Stimulated activated CD4-positive, alpha-beta T cell treated with anti-CD3 and anti-CD28 coated beads, TNF-alpha, amount 100 ng/mL, for 4 hours (primary cell): Measurements from ENCODE around the gene ACER3.
"Not testable (repeated sequence)": the region's sequence is repeated elsewhere in the genome, so short reads cannot be mapped to it uniquely, and the experiment has no call there.

Source experiments
- DNase-seq, 3 experiments: peaks; one replicate each; pipeline ENCODE4 v3.0.0-alpha.2; 2020; ENCODE audit warnings: low read depth in 3 of 3

The ACER3 gene

DNA sequence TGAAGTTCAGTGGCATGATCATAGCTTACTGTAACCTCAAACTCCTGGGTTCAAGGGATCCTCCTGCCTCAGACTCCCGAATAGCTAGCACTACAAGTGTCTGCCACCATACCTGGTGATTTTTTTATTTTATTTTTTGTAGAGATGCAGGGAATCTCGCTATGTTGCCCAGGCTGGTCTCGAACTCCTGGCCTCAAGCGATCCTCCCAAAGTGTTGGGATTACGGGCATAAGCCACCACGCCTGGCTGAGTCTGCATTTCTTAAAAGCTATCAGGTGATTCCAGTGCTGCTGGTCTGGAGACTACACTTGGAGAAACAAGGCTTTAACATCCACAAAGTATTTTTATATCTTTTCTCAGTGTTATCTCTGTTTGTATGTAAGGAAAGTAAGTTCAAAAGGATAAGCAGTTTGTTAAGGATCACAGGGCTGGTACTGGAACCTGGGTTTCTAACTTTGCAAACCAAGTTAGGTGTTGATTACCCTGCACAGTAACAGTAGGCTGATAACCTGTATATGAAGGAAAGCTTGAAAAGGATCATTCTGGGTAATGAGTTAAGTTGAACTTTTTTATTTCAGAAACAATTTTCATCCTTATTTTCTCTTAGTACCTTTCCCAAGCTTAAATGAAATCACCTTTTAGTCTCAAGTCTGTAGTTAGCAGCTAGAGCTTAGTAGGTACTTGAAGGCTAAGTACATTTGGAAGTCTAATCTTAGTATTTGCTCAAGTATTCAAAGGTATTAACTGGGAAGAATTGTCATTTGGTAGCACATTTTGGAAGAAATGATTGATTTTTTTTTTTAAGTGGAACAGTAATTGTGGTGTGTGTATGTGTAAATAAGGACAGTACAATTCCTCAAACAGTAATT is 12.5 kb downstream of the ACER3 start:
- DNase-seq = no peak

DNA sequence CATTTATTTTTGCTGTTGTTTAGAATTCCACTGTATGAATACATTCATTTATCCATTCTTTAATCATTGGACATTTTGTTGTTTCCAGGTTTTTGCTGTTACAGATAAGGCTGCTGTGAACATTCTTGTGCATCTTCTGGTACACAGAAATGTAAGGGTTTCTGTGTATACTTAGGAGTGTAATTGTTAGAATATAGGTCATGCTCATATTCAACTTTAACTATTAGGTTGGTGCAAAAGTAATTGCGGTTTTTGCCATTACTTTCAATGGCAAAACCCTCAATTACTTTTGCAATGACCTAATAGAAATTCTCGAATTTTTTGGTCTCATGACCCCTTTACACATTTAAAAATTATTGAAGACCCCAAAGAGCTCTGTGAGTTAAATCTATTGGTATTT is 17.3 kb downstream of the ACER3 start:
- no peak for DNase-seq

DNA sequence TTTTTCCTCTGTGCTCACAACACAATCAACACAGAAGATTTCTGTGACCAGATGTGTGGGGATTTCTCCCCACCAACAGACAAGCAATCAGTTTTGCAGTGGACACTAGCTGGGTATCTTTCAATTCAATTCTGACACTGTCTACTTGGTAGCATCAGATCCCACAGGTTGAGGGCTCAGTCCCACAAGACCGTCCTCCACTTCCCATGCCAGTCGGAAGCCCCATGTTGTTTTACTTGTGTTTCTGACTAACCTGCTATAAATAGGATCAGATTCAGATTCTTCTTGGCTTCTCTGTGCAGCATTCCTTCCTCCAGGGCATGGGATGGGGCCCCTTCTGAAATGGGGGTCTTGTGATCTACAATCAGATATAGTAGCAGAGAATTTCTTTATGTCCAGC is 19.6 kb downstream of the ACER3 start:
- DNase-seq = no peak

DNA sequence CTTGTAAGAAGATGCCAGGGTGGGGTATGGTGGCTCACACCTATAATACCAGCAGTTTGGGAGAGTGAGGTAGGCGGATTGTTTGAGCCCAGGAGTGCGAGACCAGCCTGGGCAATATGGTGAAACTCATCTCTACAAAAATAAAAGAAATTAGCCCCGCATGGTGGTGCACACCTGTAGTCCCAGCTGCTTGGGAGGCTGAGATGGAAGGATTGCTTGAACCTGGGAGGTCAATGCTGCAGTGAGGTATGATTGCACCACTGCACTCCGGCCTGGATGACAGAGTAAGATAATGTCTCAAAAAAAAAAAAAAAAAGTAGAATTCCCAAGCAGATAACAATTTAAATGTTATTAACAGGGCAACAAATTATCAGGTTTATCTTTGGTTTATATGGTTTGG is 20.2 kb downstream of the ACER3 start:
- no peak for DNase-seq

DNA sequence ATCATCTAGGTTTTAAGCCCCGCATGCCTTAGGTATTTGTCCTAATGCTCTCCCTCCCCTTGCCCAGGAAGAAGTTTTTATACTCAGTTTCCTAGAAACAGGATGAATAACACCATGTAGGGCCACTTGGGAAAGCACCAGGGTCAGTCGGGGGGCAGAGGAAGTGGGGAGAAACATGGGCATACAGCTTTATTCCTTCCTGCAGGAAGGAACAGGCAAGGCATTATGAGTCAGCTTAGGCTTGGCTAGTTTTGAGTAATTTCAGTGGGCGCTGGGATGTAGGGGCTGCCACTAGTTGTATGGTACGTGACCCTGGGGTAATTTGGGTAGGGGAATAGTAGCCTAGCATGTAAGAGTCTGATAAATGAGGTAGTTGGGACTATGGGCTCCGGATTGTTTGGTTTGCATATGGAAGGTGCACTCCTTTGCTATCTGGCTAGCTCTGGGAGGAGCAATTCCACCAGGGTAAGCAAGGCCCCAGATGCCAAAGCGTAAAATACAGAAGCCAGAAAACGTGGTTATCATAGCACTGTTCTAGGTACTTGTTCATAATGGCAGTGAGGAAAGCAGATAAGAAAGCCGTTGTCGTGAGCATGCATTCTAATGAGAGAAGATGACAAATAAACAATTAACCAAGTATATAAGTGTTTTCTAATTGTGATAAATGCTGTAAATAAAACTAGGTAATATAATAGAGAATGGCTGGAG is 24.8 kb downstream of the ACER3 start:
- no peak for DNase-seq

DNA sequence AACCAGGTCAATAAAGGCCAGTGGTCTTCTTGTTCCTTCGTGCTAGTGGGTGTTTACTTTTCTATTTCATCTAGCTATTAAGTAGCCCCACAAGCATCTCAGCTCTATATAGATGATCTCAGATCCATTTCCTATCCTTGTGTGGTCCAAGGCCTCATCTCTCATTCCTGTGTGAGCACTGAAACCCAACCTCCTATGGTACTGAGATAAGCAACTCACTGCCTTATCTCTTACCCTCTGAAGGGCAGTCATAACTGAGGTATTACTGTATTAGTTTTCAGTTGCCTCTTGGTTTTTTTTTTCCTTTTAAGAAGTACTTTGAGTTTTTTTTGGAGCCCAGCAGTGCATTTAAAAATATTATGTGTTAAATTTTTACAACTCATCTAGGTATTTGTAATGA is 28.3 kb downstream of the ACER3 start:
- DNase-seq = no peak

DNA sequence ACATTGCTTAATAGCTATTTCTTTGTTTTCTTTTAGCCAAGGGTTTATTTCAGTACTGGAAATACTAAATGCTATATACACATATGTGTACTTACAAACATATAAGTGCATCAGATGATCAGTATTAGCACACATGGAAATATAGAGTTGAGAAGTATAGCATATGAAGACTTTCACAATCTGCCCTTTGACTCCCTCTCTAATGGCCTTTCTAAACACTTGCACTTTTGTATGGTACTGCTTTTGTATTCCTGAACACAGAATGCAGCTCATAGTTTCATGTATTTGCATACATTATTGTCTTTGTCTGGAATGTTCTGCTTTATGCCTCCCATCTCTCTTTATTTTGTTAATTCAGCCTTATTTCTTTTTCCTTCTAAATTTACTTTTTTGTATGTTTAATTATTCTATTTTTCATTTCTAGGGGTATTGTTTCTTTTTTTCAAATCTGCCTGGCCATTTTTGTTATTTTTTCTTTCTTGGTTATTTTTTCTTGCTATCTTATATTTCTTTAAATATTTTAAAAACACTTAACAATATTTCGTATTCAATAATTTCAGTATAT is 28.8 kb downstream of the ACER3 start:
- DNase-seq = no peak

DNA sequence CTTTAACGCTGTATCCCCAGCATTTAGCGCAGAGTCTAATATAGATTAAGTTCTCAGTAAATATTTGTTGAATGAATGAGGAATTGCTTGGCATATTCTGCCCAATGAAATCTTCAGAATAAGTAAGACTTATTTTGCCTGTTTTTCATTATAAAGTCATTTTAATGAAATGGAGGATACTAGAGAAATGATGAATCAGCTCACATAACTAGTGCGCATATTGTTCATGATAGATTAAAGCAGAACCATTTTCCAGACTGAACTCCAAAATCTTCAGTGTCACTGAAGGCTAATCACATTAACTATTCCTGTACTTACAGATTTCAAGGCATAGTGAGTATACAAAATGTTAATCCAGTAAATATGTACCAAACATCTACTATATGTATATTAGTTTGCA is 29.6 kb downstream of the ACER3 start:
- DNase-seq = no peak

DNA sequence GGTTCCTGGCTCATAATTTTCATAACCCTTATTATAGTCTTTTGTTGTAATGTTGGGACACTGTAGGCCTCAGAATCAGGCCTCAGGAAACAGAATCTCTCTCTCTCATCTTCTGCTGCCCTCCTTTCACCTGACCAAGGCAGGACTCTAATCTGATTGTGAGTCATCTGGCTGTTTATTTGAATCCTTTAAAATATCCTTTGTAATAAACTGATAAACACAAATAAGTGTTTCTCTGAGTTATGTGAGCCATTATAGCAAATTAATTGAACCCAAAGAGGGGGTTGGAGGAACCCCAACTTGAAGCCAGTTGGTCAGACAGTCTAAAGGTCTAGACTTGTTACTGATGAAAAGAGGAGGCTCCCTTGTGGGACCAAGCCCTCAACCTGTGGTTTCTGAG is 30.6 kb downstream of the ACER3 start:
- DNase-seq = no peak

DNA sequence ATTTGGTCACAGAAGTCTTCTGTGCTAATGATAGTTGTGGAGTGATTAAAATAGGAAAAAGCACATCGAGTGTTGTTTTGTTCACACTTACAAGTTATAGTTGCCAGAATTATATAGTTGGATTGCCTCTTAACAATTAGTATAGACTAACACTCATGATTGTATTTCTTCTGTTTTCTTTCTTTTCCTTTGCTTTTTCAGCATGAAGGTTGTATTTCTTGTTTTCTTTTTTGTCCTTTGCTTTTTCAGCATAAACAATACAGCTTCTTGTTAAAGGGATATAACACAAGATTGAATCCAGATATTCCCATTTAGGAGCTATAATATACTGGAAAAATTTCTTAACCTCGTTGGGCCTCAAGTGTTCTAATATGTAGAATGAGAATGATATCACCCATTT is 31.1 kb downstream of the ACER3 start:
- no peak for DNase-seq

DNA sequence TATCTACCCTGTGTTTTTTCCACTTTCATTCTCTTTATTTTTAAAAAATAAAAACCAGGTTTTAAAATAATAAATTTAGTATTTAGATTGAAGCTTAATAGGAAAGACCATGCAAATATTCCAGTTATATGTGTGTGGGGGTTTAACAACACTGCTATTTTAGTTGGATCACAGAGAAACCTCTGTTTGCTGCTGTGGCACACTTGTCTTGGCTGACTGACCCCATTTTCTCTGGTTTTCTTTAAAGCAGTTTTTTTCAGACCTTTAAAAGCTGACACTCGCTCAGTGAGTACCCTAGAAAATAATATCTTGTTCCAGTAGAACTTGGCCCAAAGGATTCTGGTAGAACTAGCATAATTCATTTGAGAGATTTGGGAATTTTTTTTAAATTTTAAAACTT is 31.6 kb downstream of the ACER3 start:
- DNase-seq = no peak

DNA sequence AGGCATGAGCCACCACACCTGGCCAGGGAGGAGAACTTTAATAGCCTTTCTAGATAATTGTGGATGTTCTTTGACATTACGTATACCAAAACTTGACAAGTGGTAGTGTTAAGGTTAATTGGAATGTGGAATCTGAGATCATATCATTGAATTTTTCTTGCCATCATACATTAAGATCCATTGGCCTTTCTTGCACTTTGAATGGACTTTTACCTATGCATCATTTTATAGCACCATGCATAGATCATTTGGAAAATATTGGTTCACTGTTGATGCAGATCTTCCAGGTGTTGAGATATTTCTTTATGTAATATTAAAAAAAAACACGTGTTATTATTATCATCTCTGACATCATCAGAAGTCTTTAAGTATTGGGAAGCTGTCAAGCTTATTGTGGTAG is 36.5 kb downstream of the ACER3 start:
- DNase-seq = no peak

DNA sequence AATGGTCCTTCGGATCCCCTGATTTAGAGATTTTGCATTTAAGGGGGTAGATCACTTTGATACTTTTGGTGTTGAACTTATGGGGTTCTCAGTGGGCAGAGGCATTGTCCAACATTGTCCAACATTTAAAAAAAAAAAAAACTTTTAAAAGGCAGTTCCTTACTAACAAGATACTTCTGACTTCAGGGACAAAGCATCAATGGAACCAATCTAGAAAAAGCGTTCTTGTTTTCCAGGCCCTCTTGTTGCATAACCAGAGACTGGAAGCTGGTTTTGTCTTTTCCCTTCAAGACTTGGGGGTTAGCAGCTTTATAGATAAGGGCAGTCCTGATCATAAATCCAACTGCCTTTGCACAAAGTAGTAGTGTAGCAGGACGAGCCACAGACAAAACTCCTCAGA is 40.4 kb downstream of the ACER3 start:
- DNase-seq = no peak

DNA sequence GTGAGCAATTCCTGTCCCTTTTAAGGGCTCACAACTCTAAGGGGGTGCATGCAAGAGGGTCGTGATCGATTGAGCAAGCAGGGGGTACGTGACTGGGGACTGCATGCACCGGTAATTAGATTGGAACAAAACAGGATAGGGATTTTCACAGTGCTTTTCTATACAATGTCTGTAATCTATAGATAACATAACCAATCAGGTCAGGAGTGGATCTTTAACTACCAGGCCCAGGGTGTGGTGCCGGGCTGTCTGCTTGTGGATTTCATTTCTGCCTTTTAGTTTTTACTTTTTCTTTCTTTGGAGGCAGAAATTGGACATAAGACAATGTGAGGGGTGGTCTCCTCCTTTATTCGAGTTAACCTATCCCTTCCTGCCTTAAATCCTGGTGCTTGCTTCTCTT is 40.9 kb downstream of the ACER3 start:
- DNase-seq = not testable (repeated sequence)

DNA sequence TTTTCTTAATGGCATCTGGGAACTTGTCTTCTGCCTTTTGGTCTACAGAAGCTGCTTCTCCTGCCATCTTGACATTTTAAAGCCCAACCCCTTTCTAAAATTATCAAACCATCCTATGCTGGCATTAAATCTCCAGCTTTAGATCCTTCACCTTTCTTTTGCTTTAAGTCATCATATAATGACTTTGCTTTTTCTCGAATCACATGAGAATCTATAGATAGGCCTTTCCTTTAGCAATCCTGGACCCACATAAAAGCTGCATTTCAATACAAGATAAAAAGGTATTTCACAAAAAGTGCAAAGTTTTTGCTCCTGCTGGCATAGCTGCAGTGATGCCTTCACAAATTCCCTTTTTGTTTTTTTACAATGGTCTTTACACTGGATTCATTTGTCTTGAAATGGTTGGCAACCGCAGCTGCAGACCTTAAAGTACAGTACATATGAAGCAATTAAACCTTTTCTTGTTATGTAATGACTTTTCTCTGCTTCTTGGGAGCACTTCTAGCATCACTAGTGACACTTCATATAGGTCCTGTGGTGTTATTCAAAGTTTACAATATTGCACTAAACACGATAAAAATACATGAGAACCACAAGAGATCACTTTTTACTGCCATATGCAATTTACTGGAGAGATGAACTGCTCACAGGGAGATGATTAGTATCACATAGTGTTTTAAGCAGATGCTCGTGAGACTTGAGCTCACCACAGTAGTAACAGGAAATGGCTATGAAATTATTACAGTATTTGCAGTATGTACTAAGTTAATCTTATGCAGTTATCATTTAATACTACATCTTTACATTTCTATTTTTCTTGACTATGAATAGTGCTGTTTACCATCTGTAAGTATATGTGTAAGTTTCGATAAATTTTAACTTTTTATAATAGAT is 41.6 kb downstream of the ACER3 start:
- DNase-seq = no peak

DNA sequence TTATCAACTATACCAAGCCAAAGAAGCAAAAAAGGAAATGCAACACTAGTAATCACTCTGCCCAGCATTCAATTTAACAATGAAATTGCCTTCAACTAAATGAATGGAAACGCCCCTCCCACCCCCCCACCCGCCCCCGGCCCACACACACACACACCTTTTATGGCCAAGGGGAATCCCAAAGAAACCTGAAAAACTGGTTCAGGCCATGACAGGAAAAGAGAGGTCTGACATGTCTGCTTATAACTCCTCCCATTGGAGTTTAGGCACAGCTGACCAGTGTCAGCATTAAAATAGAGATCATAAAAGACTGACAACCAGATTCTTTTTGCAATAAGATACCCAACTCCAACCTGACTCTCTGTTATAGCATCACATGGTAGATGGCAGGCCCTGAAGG is 42.6 kb downstream of the ACER3 start:
- DNase-seq = no peak

DNA sequence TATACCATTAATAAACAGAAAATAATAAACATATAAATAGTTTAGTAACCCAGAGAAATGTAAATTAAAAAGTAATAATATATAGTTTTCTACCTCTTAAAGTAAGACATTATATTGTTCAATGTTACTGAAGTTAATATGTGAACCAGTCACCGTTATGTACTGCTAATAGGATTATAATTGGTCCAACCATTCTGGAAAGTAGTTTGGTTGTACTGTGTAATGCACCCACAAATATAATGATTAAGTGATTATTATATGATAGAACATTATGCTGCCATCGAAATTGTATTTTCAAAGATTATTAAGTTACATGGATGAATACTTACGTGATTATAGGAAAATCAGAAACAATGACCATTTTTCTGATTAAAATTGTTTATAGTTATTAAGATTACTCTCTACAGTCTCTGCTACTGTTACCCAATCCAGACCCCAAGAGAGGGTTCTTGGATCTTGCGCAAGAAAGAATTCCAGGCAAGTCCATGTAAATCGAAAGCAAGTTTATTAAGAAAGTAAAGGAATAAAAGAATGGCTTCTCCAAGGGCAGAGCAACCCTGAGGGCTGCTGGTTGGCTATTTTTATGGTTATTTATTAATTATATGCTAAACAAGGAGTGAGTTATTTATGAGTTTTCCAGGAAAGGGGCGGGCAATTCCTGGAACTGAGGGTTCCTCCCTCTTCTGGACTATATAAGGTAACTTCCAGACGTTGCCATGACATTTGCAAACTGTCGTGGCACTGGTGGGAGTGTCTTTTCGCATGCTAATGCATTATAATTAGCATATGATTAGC is 50.1 kb downstream of the ACER3 start:
- no peak for DNase-seq

DNA sequence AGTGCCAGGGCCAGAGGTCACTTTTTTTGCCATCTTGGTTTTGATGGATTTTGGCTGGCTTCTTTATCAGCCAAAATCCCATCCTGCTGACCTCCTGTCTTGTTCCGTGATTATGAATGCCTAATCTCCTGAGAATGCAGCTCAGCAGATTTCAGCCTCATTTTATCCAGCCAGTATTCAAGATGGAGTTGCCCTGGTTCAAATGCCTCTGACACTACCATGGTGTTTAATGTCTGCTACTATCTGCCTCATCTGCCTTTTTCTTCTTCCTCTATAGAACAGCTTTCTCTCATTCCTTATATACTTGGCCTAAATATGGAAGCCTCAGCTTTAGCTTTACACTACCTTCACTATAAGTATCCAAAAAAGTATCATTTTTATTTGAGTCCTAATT is 50.7 kb downstream of the ACER3 start:
- DNase-seq = no peak

DNA sequence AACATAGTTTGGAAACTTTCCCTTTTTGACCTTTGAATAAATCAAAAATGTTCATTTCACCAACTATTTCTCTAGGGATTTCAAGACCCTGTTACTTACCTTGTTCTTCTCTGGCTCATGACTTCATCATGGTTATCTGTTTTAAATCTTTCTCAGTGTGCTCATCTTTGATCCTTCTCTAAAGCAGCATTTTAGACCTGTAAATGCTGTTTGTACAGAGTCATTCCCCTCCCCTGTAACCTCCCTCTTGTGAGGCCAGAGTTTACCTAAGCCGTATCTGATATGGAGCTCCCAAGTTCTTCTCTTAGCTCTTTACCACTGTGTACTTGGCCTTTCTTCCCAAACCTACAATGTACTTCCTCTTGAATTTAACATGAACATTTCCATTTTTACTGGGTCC is 56.0 kb downstream of the ACER3 start:
- no peak for DNase-seq

DNA sequence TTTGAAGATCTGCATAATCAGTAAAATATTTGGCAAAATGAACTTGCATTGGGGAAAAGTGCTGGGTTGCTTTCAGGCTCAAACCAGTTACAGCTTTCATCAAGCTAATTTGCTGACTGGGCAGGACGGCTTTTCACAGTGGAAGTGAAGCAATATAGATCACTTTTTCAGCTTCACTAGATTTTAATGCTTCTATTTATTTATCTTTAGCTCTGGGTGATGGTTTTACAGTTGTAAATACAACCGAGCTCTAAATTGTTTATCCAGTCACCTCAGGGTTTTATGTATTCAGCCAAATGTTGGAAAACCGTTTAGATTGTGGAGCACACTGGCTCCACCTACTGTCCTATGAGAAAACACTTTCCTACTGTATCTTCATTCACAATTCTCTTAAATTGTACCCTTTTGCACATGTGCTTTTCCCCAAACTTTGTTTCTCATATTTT is 58.2 kb downstream of the ACER3 start:
- no peak for DNase-seq

DNA sequence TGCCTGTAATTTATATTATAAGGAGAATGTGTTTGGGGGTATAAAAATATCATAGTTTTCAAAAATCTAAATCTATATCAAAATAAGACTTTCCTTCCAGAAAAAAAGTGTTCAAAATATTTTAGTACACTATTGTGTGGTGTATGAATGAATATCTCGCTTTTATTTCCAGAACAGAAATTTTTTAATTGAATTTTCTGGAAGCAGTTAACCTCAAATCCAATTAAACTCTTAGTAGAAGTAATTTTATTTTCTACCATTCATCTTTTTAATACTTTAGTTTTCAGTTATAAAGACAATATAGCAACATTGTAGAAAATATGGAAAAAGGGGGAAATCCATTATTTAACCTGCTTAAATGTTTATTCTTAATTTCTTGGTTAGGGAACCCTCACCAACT is 58.7 kb downstream of the ACER3 start:
- no peak for DNase-seq
